KG1 (cell line): ENCODE results near the gene DPP10.

Experiments used
- DNase-seq: peaks from one replicate; lab custom pipeline; 2025; lab: John Stamatoyannopoulos, UW

Gene DPP10

DNA sequence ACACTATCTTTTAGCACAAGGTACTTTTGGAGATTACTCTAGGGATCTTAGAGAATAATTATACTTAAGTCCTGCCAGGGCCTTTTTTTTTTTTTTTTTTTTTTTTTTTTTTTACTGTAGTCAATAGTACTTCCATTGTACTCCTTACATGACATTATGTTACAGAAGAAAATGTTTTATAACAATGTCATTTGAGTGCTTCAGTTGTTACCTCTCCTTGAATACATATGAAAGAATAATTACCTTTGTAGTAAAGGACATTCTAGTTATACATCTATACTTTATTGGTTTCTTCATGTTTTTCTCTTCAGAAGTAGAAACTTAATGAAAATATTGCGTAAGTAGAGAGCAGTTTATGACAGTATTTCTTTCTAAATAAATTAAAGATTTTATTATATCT, 834.9 kb downstream of the DPP10 start:
- no peak for DNase-seq

DNA sequence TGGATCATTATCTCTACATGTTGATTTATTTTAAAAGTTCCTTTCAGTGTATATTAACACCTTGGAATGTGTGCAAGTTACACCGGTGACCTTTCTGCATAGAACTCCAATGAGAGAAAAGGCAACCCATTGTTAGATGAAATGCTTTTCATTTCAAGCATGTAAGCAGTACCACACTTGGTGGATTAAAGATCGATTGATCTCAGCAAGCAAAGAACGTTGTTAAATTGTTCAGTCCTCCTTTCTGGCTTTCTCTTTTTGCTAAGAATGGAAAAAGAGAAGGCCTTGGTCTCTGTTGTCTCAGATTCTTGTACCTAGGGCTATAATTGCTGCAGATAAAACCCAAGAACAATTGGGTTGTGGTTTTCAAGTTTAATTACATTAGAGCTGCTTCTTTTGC, 843.0 kb downstream of the DPP10 start:
- DNase-seq: no peak

DNA sequence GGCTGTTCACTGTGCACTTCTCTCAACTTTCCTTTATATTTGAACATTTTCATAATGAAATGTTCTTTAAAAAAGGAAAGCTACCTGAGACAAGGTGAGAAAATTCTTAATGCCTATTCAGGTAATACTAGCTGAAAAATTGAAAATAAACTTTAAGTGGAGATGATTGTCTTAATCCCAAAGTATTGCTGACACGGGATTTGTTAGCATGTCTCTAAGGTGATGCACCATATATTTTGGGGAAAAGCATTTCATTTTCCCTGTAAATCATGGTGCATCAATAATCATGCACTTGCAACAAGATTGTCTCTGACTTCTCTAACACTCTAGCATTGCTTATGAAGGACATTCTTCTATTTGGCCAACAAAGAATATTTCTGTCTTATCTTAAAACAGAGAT, 848.0 kb downstream of the DPP10 start:
- DNase-seq: no peak

DNA sequence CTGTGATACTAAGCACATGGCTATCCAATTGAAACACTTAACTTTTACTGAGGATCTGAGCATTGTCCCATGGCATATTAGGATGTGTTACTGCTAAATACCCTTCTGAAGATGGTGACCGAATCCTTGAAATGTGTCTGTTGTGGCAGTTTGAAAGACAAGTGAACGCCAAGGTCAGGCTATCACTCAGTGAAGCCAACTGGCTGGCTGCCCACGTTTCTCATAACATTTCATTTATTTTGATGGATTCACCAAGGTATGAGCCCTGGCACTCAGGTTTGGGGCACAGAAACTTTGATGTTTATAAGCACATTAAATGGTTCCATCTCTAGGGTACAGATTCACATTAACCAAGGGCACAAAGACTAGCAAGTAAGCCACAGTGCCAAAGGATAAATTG, 850.3 kb downstream of the DPP10 start:
- no peak for DNase-seq

DNA sequence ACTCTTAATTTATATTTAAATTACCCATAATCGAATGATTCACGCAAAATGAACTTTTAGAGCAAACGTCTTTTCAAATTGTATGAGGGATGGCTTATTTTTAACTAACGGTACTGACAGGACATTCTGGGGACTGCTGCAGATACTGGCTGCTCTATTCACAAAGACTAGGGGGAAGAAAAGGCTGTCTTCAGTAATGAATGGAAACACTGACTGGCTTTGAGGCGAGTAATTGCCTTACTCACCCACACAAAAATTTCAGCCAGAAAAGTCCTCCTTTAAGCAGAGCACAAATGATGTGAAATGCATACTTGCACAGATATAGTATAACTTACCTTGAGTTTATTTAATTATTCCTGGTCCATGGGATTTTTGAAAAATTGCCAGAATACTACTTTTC, 852.6 kb downstream of the DPP10 start:
- DNase-seq: no peak

DNA sequence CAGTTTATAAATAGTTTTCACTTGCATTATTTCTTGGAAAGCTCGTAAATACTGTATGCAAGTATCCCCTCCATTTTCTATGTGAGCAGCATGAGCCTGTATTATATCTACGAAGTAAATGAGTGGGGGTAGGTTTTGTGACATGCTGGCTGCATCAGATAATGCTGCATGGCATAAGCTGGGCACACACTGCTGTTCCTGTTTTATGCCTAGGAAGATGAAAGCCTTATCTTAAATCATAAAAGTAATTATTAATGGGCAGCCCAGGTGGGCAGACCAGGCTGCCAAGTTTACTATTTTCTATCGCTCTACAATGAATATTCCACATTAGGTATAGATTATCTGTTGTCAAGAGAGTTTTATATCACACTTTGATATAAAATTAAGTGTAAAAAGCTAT, 854.6 kb downstream of the DPP10 start:
- no peak for DNase-seq

DNA sequence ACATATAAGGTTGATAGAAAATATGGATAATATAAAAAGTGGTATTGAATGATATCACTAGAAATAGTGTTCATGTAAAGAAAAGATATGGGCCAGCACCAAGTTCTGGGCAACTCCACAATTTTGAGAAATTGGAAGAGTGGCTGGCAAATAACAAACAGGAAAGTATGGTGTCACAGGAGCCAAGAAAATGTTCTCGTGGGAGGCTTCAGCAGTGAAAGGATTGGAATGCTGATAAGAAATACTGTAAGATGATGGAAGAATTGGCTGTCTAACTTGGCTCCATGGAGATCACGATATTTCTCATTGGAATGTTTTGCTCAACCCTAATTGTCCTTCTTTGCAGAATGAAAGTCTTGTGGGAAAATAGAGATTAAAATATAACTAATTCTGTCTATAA, 856.8 kb downstream of the DPP10 start:
- no peak for DNase-seq

DNA sequence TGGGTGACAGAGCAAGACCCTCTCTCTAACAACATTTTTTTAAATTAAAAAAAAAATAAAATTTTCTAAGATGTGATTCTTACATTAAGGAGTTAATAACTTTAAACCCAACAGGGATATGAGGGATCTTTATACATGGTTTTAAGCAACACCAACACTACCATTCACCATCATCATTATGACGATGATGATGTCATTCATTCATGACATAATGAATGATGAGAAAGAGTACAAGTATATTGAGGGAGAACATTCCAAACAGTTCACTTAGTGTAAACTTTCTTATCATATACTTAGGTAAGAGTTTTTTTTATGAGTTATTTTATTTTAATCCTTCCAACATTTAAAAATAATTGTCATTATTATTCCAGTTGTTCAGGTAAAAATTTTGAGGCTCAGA, 863.3 kb downstream of the DPP10 start:
- DNase-seq: no peak

DNA sequence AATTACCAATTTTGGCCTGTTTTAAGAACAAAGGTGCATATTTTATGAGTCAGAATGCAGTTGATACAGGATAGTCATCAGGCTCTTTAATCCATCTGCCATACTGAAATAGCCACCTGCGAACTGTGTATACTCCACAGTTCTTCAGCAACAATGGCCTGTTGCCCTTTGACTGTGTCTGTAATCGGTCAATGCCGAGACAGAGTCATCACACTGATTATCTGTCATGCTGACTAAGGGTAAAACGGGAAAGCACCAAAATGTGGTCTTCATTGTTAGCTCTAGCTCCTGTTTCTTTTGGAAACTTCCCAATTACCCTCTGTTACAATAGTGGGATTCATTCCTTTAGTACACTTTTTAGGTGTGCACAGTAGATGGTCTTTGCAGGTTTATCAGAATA, 871.7 kb downstream of the DPP10 start:
- DNase-seq: no peak

DNA sequence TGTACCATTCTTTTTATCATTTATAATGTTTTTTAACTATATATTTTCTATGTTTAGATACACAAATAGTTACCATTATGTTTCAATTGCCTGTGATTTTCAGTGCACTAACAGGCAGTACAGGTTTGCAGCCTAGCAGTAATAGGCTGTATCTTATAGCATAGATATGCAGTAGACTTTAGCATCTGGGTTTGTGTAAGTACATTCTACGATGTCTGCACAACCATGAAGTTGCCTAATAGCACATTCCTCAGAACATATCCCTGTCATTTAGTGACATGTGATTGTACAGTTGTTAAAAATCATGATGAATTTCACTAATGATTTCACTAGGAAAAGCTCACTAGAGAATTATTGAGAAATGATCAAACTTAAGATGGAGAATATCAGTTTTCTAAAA, 884.6 kb downstream of the DPP10 start:
- no peak for DNase-seq

DNA sequence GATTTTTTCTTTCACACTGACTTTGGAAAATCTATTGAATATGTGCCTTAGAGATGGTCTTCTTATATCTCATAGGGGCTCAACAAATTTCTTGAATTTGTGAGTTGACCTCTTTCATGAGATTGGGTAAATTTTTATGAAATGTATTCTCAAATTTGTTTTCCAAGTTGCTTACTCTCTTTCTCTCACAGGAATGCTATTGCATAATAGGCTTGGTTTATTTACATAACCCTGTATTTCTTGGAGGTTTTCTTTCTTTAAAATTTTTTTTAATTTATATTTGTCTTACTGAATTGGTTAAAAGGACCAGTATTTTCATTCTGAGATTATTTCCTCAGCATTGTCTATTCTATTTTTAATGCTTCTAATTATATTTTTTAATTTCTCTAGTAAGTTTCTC, 917.1 kb downstream of the DPP10 start:
- DNase-seq: no peak

DNA sequence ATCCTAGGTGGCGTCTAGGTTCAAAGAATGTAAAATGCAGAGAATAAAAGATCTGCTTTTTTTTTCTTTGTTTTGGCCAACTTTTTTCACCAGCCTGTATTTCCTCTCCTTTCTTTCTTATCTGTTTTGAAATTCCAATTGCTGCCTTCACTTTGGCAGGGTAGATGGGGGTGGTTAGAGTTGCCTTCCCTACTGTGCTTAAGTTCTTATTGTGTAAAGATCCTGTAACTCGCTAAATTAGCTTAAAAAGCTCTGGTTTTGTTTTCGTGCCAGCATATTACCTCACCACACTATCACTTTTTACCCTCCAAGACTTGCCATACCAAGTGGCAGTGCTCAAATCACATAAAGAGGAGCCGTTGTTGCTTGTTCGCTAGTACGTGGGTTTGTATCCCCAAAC, 921.7 kb downstream of the DPP10 start:
- no peak for DNase-seq

DNA sequence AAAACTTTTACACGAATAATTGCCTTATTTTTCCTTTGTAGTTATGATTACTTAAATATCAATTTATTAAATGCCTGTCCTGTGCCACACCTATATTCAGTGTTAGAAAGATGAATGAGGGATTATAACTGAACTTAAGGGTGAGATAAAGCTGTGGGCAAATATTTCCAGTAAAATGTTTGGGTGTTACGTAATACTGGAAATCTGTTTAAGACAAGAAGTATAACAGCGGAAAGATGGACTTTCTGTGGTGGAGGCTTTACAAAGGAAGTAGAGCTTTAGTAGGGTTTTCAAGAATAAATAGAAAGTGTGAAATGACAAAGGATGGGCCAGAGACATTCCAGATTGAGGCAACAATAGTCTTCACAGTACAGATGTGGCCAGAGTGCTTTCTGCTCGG, 927.0 kb downstream of the DPP10 start:
- DNase-seq: no peak

DNA sequence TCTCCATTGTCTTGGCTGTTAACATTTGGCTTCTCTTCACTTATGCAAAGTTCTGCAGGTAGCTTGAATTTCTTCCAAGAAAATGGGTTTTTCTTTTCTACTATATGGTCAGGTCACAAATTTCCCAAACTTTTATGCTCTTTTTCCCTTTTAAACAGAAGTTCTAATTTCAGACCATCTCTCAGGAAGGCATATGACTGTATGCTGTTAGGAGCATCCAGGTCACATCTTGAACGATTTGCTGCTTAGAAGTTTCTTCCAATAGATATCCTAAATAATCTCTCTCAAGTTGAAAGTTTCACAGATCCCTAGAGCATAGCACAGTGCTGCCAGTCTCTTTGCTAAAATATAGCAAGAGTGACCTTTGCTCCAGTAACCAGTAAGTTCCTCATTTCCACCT, 932.5 kb downstream of the DPP10 start:
- DNase-seq: no peak

DNA sequence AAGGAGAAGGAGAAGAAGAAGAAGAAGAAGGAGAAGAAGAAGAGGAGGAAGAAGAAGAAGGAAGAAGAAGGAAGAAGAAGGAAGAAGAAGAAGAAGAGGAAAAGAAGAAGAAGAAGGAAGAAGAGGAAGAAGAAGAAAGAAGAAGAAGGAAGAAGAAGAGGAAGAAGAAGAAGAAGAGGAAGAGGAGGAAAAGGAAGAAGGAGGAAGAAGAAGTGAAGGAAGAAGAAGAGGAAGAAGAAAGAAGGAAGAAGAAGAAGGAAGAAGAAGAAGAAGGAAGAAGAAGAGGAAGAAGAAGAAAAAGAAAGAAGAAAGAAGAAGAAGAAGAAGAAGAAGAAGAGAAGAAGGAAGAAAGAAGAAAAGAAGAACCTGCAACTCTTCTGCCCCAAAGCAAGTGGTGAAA, 942.0 kb downstream of the DPP10 start:
- DNase-seq: no peak

DNA sequence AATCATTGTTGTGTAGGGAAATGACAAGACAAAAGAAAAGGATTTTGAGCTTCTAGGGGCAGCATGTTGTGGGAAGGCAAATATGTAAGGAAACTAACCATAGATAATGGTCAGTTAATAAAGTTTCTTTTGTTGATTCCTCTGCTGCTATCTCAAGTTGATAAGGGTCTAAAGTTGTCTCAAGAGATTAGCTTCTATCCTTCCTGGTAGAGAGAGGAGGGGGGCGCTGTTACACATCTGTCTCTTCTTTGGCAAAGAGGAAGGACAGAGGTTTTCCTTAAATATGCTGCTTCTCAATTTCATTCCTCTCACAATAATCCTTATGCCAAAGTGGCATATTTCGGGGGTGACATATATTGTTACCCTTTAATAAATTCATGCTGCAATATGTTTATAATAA, 944.0 kb downstream of the DPP10 start:
- no peak for DNase-seq

DNA sequence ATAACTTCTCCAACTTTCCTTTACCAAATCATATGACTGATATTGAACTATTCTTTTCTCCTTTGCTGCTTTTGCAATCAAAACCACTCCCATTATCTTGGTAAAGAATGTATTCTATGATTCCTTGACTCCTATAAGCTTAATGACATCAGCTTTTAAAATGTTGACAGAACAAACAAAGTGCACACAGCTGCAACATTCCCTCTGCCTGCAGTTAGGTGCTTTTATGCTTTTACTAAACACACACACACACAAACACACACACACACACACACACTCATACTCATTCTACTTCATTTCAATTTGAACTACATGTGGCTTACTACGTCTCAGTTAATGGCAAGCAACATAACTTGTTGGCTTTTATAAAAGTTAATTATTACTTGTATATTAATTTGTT, 946.6 kb downstream of the DPP10 start:
- no peak for DNase-seq

DNA sequence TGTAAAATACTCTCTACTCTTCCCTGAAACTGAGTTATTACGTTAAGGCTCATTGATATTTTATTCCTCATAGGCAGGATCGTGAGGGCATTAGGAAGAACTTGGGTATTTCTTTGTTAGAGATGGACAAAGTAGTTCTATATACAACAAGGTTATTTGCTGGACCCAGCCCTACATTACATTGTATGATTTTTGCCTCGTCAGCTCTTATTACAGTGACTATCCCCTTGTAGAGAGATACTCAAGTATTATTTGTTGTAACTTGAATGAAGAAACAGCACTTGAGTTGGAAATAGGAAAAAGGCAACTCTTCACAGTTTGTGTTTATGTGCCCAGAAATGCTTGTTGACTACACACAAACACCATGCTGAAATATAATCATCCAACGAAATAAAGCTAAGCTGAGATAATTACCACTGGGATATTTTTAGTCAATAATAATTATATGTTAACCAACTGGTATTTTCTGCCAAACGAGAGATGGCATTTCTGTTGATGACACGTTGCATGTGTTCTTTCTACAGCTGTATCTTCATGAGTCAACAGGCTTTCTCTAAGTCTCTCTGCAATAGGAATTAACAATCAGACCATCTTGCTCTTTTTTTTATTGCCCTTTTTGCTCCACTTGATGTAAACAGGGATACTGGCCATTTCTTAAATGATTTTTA, 947.6 kb downstream of the DPP10 start:
- no peak for DNase-seq

DNA sequence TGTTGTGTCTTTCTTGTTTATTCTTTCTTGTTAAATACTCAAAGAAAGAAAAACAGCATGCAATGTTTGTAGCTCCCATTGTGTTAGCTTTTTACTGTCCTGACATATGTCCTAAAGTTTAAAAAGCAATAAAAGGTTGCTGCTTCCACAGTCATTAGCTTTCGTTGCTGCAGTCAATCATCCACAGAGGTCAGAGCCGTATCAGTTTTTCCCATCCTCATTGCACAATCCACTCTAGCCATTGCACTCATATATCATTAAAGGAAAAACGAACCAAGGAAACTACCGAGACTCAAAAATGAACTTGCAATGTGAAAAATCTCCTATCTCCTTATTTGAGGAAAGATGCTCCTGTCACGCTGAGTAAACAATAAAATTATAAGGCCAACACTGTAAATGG, 954.1 kb downstream of the DPP10 start:
- DNase-seq: no peak

DNA sequence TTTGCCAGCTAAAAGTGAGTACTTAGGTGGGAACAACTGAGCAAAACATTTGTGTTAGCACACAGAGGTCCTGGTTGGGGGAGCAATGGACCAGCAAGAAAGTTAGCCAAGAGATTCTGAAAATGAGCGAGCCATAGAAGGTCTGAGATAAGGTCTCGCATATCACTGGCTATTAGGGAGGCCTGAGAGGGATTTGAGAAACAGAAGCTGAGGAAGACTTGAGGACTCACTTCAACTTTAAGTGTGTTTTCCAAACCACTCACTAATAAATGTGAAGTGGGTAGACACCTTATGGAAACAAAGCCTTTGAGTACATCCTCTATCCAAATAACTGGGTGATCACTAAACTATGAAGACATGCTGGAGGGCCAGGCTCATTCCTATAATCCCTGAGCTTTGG, 958.5 kb downstream of the DPP10 start:
- no peak for DNase-seq

DNA sequence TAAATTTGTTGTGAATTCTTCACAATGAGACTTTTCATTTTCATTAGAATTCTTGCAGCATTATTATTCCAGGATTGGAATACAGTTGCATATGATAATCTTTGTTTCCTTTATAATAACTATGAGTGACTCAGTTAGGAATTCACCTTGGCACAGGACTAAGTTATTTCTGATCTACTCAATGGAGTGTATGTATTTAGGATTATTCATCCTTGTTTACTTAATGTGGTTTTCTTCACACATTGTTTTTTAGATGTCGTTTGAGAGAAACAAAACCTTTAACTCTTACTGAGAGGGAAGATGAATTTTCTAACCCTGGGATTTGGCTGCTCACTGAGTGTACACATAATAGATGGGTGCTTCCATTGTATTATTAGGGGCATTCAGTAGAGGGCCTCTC, 970.1 kb downstream of the DPP10 start:
- DNase-seq: no peak

DNA sequence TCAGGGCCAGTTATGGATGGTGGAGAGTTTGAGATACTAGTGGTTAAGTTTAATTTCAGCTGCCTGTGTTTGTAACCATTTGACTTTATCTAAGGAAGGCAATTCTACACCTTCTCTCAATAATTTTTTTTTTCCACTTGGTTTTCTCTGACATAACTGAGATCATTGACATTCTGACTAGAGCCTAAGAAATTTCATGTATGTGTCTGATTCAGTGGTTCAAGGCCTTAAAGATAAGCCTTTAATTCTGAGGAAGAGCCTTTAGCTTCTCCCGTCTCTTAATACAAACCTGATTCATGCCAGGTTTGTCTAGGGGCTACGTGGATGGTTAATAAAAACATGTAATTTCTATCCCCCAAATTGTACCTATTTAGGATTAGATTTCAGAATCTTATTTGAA, 971.4 kb downstream of the DPP10 start:
- DNase-seq: no peak

DNA sequence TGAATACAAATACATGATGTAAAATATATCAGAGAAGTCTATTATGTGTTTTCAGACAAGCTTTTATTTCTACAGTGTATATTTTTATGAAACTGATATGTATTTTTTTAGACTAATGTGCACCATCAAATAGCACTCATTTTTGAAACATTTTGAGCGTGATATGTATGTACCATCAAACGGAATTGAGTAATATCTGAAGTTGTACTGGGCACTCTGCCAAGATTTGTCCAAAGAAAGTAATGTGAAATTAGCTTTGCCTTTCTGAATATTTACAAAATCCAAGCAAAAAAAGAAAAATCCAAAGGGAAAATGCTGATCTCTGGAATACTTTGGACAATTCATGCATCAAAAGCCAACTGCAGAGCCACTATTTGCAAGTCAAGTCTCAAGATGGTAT, 972.0 kb downstream of the DPP10 start:
- no peak for DNase-seq

DNA sequence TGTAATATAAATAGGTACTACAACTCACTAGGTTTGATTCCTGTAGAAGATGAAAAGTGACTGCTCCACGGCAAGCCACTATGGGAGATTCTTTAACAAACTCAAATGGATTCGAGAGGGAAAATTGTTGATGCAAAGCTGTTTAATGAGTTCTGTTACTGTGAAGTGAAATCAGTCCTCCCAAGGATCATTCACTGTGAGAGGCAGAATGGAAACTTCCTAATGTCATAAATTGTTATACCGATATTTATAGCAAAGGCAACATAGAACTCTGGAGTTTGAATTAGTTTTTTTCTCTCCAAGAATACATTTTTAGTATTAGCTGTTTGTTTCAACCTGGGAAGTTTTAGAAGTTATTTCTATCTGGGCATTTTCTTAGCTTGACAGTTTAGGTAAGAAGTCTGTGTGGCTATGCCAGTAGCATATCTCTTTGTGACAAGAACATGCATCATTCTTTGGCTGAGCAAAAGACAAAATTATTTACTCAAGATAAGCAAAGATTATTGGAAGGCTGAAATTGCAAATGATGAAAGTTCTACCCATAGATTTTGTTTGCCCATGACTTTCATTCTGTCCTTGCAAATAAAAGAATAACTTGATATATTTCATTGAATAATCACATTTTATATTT, 979.7 kb downstream of the DPP10 start:
- DNase-seq: no peak
